T47D (cell line): ENCODE measurements around the gene TDRD9.
A peak's percentile ranks its signal among the peaks of the same experiment; 100 is the strongest.
"Not testable (repeated sequence)": the region's sequence is repeated elsewhere in the genome, so short reads cannot be mapped to it uniquely, and the experiment has no call there.

Experiments used
- DNase-seq, 2 experiments: peaks; one replicate each; pipeline versions ENCODE4 v3.0.0 to v3.0.0-alpha.2; 2011 to 2012; ENCODE audit warnings: low read depth in 1 of 2, low spot score in 1 of 2
- JUND ChIP-seq: IDR thresholded peaks from 2 replicates; pipeline ENCODE4 v1.6.1; 2012; ENCODE audit warnings: low read depth
- in situ Hi-C: cut with HindIII; loops from 2 replicates; pipeline ENCODE4 v1.10.0; 2016; ENCODE audit warnings: low sequenced_read_pairs, low pct_unique_long_range_greater_than_20kb

Gene TDRD9

GRCh38 chr14:103943673-103944072 is 15.4 kb downstream of the TDRD9 start:
- TF ChIP-seq JUND, result no peak
- in situ Hi-C loops, result no loop called here
- no peak for DNase-seq

- in situ Hi-C loops, result no loop called here
- no peak for DNase-seq
- no peak for TF ChIP-seq JUND
Measured at GRCh38 chr14:103946975-103947374, 18.7 kb downstream of the TDRD9 start.

DNA sequence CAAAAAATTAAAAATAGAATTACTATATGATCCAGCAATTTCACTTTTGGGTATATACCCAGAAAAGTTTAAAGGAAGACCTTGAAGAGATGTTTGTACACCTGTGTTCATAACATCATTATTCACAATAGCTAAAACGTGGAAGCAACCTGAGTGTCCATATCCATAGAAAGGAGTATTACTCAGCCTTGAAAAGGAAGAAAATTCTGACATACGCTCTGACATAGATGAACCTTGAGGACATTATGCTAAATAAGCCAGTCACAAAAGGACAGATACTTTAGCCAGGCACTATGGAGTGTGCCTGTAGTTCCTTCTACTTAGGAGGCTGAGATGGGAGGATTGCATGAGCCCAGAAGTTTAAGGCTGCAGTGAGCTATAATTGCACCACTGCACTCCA is 20.2 kb downstream of the TDRD9 start:
- in situ Hi-C loops, result no loop called here
- no peak for TF ChIP-seq JUND
- DNase-seq, result no peak

DNA sequence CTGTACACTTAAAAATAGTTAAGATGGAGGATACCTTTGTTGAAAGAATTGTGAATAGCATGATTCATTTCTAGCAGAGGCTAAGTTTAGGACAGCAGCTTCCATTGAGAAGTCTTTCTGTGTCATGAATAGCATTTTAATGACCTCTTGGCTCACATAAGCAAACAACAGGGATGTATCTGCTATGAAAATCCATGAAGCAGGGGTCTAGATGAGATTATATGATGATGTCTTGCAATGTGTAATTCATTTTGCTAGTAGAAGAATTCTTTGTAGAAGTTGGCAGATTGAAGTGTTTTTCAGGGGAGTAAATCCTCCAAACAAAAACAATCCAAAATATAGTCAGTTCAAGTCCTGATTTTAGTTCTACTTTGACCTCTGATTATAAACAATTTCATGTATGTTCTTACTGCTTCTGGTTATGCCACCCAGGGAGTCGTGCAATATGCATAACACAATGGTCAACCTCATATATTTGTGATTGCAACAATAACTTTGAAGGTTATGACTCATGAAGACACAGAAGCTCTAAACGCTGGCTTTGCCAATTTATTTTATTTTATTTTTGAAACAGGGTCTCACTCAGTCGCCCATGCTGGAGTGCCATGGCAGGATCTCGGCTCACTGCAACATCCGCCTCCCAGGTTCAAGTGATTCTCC is 21.0 kb downstream of the TDRD9 start:
- TF ChIP-seq JUND, result no peak
- DNase-seq, result no peak
- in situ Hi-C loops, result no loop called here

DNA sequence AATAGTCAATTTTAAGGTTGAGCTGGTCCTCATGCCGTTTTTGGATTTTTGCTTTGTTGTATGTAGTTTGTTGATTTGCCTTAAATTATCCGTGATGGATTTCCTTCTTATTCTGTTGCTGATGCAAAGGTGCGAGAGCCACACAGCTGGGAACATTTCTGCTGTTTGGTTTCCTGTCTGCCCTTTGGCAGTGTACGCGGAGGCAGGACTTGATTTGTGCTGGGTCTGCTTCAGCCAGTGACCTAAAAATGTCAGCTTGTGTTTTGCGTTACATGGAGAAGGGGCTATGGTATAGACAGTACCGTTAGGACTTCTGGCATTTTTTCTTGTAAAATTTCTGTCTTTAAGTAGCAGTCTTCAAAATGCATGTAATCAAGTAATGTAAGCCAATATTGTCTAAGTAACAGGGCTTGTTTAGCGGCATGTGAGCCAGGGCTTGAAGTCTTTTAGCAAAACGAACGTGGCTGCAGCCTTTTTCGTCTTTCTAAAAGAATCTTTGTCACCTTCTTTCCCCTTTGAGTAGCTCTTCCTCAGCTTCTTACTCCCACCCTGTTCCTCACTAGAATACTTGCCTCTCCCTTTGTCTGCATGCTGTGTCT is 32.3 kb downstream of the TDRD9 start:
- in situ Hi-C loops, result no loop called here
- no peak for DNase-seq
- TF ChIP-seq JUND, result no peak

- in situ Hi-C loops, result no loop called here
- TF ChIP-seq JUND, result no peak
- DNase-seq, result no peak
Measured at GRCh38 chr14:103961928-103962578, 33.8 kb downstream of the TDRD9 start.

GRCh38 chr14:103966631-103967030 is 38.4 kb downstream of the TDRD9 start:
- no peak for TF ChIP-seq JUND
- no peak for DNase-seq
- in situ Hi-C loops, result no loop called here

- DNase-seq, result no peak
- in situ Hi-C loops, result no loop called here
- no peak for TF ChIP-seq JUND
Measured at GRCh38 chr14:103969961-103970360, 41.7 kb downstream of the TDRD9 start.

DNA sequence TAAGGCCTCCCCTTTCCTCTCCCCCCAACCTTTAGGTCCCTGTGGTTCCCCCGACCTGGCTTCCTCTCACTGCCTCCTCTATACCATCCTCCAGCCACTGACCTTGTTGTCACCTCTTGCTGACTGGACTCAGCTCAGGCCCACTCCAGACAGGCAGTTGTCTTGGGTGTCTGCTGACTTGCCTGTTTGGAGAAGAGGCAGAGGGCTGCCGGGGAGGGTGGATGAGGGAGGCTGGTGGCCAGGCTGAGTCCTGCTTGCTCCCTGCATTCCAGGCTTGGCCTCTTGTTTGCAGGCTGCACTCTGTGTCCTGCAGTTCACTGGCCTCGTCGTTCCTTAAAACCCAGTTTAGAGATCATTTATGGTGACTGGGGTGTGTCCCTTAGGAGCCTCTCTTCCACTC is 45.1 kb downstream of the TDRD9 start:
- DNase-seq, result peak in 1 of 2 experiments; percentile 35
- no peak for TF ChIP-seq JUND
- in situ Hi-C loops, result no loop called here

DNA sequence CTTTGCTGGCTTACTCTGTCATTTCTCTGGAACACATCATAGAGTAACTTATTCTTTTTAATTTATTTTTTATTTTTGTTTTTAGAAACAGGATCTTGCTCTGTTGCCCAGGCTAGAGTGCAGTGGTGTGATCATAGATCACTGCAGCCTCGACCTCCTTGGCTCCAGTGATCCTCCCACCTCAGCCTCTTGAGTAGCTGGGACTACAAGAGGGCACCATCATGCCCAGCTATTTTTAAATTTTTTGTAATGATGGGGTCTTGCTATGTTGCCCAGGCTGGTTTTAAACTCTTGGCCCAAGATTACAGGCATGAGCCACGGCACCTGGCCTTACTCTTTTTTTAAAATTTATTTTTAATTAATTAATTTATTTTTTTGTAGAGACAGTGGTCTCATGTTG is 46.3 kb downstream of the TDRD9 start:
- DNase-seq, result no peak
- in situ Hi-C loops, result no loop called here
- TF ChIP-seq JUND, result no peak

- in situ Hi-C loops, result not testable (repeated sequence)
- DNase-seq, result peak in 1 of 2 experiments; percentile 59
Measured at GRCh38 chr14:103980623-103981238, 52.5 kb downstream of the TDRD9 start.

DNA sequence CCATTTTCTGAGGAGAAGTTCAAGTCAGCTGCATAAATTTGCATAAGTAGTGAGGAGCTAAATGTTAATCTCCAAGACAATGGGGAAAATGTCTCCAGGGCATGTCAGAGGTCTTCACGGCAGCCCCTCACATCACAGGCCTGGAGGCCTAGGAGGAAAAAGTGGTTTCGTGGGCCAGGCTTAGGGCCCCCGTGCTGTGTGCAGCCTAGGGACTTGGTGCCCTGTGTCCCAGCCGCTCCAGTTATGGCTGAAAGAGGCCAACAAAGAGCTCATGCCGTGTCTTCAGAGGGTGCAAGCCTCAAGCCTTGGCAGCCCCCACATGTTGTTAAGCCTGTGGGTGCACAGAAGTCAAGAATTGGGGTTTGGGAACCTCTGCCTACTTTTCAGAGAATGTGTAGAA is 55.9 kb downstream of the TDRD9 start:
- in situ Hi-C loops, result no loop called here
- no peak for DNase-seq
- TF ChIP-seq JUND, result no peak

DNA sequence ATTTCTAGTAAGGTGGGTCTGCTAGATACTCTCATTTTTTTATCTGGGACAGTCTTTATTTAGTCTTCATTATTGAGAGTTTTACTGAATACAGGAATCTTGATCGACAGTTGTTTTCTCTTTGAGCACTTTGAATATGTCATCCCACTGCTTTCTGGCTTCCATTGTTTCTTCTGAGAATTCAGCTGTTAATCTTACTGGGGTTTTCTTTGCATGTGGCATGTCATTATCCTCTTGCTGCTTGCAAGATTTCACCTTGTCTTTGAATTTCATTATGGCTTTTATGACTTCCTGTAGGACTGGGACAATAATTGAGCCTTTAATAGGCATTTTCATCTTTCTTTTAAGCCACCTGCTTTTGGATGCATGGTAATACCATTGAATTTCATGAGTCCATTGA is 60.8 kb downstream of the TDRD9 start:
- in situ Hi-C loops, result no loop called here
- no peak for TF ChIP-seq JUND
- no peak for DNase-seq
